HepG2 (cell line): ENCODE results near the gene GOT1. TPM values are rescaled to one million over a fixed set of nuclear protein-coding genes. Genes with fewer than 3 reads are reported as not detected.
A peak's percentile ranks its signal among the peaks of the same experiment; 100 is the strongest.

Experiments
- ATAC-seq: fragments of 200-7000 bp; cut with Tn5 transposase; 3 replicates; pipeline ENCODE4 v1.9.1; 2020; ENCODE audit warnings: mild to moderate bottlenecking, moderate library complexity
- BruUV-seq: library from RNA; stranded (reverse); fragments of 400-500 nt; replicated peaks from 2 replicates; lab custom pipeline; 2021; lab: Mats Ljungman, UMichigan
- CTCF ChIA-PET: fragments of 300-600 bp; formaldehyde crosslinking; extraction: SDS; loops from one replicate; lab custom pipeline; 2021; ENCODE audit warnings: low total read pairs, inconsistent platforms, low intra/inter-chr PET ratio; lab: Yijun Ruan, JAX
- POLR2A ChIA-PET: fragments of 350-600 bp; sonication (Branson Sonifier 250); formaldehyde crosslinking; loops from one replicate; lab custom pipeline; 2020; ENCODE audit warnings: antibody characterized with exemption, inconsistent platforms; lab: Yijun Ruan, JAX
- DNase-seq: peaks from one replicate; pipeline ENCODE4 v3.0.0-alpha.2; 2015; ENCODE audit warnings: low spot score
- FAIRE-seq: peaks from 3 replicates; lab custom pipeline; 2011; peaks lifted over from hg19 to GRCh38; lab: Jason Lieb, UNC
- H2AFZ ChIP-seq: one replicate; pipeline ENCODE4 v1.6.1; 2011; ENCODE audit warnings: low read length, inconsistent platforms
- H3K27ac ChIP-seq: fragments of 300-600 bp; 3 replicates; pipeline ENCODE4 v1.8.0; 2011; ENCODE audit warnings: mixed run types, mild to moderate bottlenecking, mixed read lengths, low read length, inconsistent platforms; ENCODE audit not compliant: insufficient read depth; ENCODE audit errors: extremely low read length
- H3K27me3 ChIP-seq, 2 experiments: fragments of 200-600 bp in 1 of 2; 2 replicates in 1 of 2; 3 replicates in 1 of 2; pipeline versions ENCODE4 v1.6.0 to v1.8.0; 2011; ENCODE audit warnings: low read length in 2 of 2, mild to moderate bottlenecking in 2 of 2, moderate library complexity in 2 of 2, inconsistent platforms in 1 of 2; ENCODE audit not compliant: insufficient read depth in 2 of 2, control insufficient read depth in 1 of 2
- H3K36me3 ChIP-seq, 2 experiments: fragments of 200-600 bp in 1 of 2; replicated peaks in 1 of 2; 2 replicates in 1 of 2; 3 replicates in 1 of 2; pipeline versions ENCODE4 v1.5.1 to v1.8.0; 2011; ENCODE audit warnings: low read length in 2 of 2, inconsistent platforms in 1 of 2; ENCODE audit not compliant: insufficient read depth in 2 of 2, control insufficient read depth in 1 of 2
- H3K4me1 ChIP-seq: 2 replicates; pipeline ENCODE4 v1.5.1; 2012; ENCODE audit warnings: low read length, inconsistent platforms; ENCODE audit not compliant: insufficient read depth
- H3K4me2 ChIP-seq: 2 replicates; pipeline ENCODE4 v1.6.0; 2011; ENCODE audit warnings: low read depth, low read length, inconsistent platforms
- H3K4me3 ChIP-seq, 3 experiments: fragments of 200-600 bp in 1 of 3; sonication (generic), shearing (Covaris generic) in 1 of 3; replicated peaks in 1 of 3; 2 replicates each; pipeline ENCODE4 v1.5.1; 2011 to 2016; ENCODE audit warnings: low read length in 3 of 3, inconsistent platforms in 2 of 3, low read depth in 2 of 3, mild to moderate bottlenecking in 2 of 3, control low read depth in 1 of 3, mixed read lengths in 1 of 3; ENCODE audit not compliant: insufficient read depth in 1 of 3
- H3K79me2 ChIP-seq: one replicate; pipeline ENCODE4 v1.6.1; 2011; ENCODE audit warnings: low read length, inconsistent platforms; ENCODE audit not compliant: insufficient read depth
- H3K9ac ChIP-seq: 2 replicates; pipeline ENCODE4 v1.6.0; 2011; ENCODE audit warnings: mild to moderate bottlenecking, low read depth, low read length, inconsistent platforms; ENCODE audit not compliant: insufficient read depth
- H3K9me3 ChIP-seq: 2 replicates; pipeline ENCODE4 v1.5.1; 2012; ENCODE audit warnings: mild to moderate bottlenecking, low read length
- H4K20me1 ChIP-seq: 2 replicates; pipeline ENCODE4 v1.6.0; 2011; ENCODE audit warnings: inconsistent platforms, mild to moderate bottlenecking, low read length, moderate library complexity; ENCODE audit not compliant: insufficient read depth
- ARNT ChIP-seq: fragments of 450-650 bp; IDR thresholded peaks from 2 replicates; pipeline ENCODE4 v1.6.1; 2017
- GATAD1 ChIP-seq: IDR thresholded peaks from 2 replicates; pipeline ENCODE4 v1.6.1; 2016; ENCODE audit warnings: missing genetic modification reagents, missing compliant biosample characterization
- PCBP1 ChIP-seq: fragments of 200-400 bp; formaldehyde crosslinking; IDR thresholded peaks from 2 replicates; pipeline ENCODE4 v1.6.1; 2017; ENCODE audit warnings: mild to moderate bottlenecking, low read depth, low read length, borderline replicate concordance
- RFX3 ChIP-seq: IDR thresholded peaks from 2 replicates; pipeline ENCODE4 v1.6.1; 2016; ENCODE audit warnings: missing biosample characterization, missing genetic modification reagents
- RNF219 ChIP-seq: sonication (generic); formaldehyde crosslinking; IDR thresholded peaks from 2 replicates; pipeline ENCODE4 v1.5.0; 2020; ENCODE audit warnings: mild to moderate bottlenecking, missing genetic modification reagents
- SOX6 ChIP-seq, 2 experiments: fragments of 450-650 bp in 1 of 2; sonication (generic) in 1 of 2; formaldehyde crosslinking in 1 of 2; IDR thresholded peaks; 2 replicates each; pipeline versions ENCODE4 v1.4.0 to v1.6.1; 2017 to 2020; ENCODE audit warnings: antibody characterized with exemption in 1 of 2, mild to moderate bottlenecking in 1 of 2, missing genetic modification reagents in 1 of 2
- TBL1XR1 ChIP-seq: fragments of 150-350 bp; IDR thresholded peaks from 2 replicates; pipeline ENCODE4 v1.6.1; 2014; ENCODE audit warnings: borderline replicate concordance, low read length; ENCODE audit not compliant: partially characterized antibody
- TBX2 ChIP-seq: sonication (generic); formaldehyde crosslinking; IDR thresholded peaks from 2 replicates; pipeline ENCODE4 v1.5.0; 2020; ENCODE audit warnings: missing genetic modification reagents, mild to moderate bottlenecking, borderline replicate concordance
- YEATS4 ChIP-seq: sonication (generic); formaldehyde crosslinking; IDR thresholded peaks from 2 replicates; pipeline ENCODE4 v1.4.0; 2020; ENCODE audit warnings: missing genetic modification reagents, borderline replicate concordance
- ZNF234 ChIP-seq: sonication (generic); formaldehyde crosslinking; conservative IDR thresholded peaks from 2 replicates; pipeline ENCODE4 v1.5.1; 2020; ENCODE audit warnings: mild to moderate bottlenecking, missing genetic modification reagents
- ZNF329 ChIP-seq: sonication (generic); formaldehyde crosslinking; IDR thresholded peaks from 2 replicates; pipeline ENCODE4 v1.9.0; 2021; ENCODE audit warnings: low read depth, mild to moderate bottlenecking, missing genetic modification reagents
- ZNF720 ChIP-seq: sonication (generic); formaldehyde crosslinking; IDR thresholded peaks from 2 replicates; pipeline ENCODE4 v1.4.0; 2020; ENCODE audit warnings: missing genetic modification reagents
- WGBS: methylation state at CpG from one replicate; pipeline ENCODE4 v1.1.6; 2017; ENCODE audit warnings: low lambda C conversion rate; 5-methylcytosine and 5-hydroxymethylcytosine counted together
- in situ Hi-C: cut with HindIII; loops from 2 replicates; pipeline ENCODE4 v1.10.0; 2017; ENCODE audit warnings: low pct_unique_long_range_greater_than_20kb; ENCODE audit not compliant: extremely low pct_ligation_motif_present
- intact Hi-C: fragments of 100-400 bp; cut with micrococcal nuclease; formaldehyde crosslinking; loops from one replicate; pipeline ENCODE4 v1.10.0; 2022; ENCODE audit not compliant: unreplicated experiment
- polyA plus RNA-seq, 8 experiments: library from polyadenylated mRNA; depleted of rRNA in 3 of 8; stranded (reverse) in 7 of 8; unstranded in 1 of 8; fragments of >200 nt; fragmentation: Illumina TruSeq in 4 of 8; extraction: Trizol in 4 of 8; gene quantifications; 2 replicates each; pipeline versions ENCODE4 v1.2.1 to v1.2.3, GENCODE V29; 2011 to 2016; ENCODE audit warnings: low read depth in 4 of 8, missing spikeins in 1 of 8, mixed read lengths in 1 of 8; ENCODE audit not compliant: insufficient read depth in 1 of 8
- total RNA-seq, 5 experiments: library from RNA; depleted of rRNA; stranded (reverse); fragments of >200 nt; fragmentation: Illumina TruSeq; extraction: Trizol; gene quantifications; 2 replicates each; pipeline ENCODE4 v1.2.3, GENCODE V29; 2016; ENCODE audit warnings: low read depth in 1 of 5
- TF ChIP-seq, protein P1 (sequence below): IDR thresholded peaks from 2 replicates; pipeline ENCODE4 v1.6.1; 2016; ENCODE audit warnings: missing biosample characterization, missing genetic modification reagents, low read depth
- TF ChIP-seq, protein P2 (sequence below): sonication (generic); formaldehyde crosslinking; IDR thresholded peaks from 2 replicates; pipeline ENCODE4 v1.4.0; 2020; ENCODE audit warnings: mild to moderate bottlenecking, missing genetic modification reagents
- TF ChIP-seq, protein P3 (sequence below): sonication (generic); formaldehyde crosslinking; conservative IDR thresholded peaks from 2 replicates; pipeline ENCODE4 v1.4.0; 2020; ENCODE audit warnings: missing genetic modification reagents

GOT1 gene
- total and polyA plus RNA-seq, 2 of the 13 experiments (the other 11 are each of a cell fraction or from before 2014, with no cell fraction given) = 81.2 to 102 TPM

DNA sequence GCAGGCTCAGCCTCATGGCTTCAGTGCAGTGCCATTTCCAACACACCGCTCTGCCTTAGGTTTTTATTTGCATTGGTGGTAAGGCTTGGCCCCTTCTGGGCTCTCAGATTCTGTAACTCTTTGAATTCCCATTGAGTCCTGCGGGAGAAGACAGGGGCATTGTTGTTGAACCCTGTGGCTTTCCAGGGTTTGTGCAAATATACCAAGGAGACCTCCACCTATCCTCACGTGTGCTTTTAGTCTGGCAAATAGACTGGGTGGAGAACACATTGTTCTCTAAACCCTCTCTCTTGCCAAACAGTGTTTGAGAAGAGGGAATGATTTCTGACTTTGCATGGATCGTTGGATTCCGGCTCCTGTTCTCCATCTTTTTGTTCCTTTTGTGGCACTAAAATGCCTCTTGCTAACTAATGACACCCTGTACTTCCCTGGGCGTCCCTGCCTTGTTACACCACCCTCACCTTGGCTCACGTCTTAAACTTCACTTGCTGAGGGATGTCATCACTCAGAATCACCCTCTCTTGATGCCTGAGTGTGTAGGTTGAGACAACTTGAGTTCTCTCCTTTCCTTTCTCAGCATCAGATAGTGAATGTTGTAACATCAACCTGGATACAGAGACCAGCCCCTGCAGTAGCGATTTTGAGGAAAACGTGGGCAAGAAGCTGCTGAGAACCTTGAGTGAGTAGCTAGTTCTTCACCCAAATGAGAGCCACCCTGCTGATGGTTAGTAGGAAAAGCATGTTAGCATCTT lies 40.5 kb downstream of the GOT1 start:
- POLR2A ChIA-PET = no interaction called here
- H2AFZ ChIP-seq = no peak overlapping the region
- FAIRE-seq (peak; percentile 97), DNase-seq (peak; percentile 94), ATAC-seq (peak; percentile 70)
- peak overlapping the region; percentile 20 for H3K27ac ChIP-seq
- H3K9ac ChIP-seq = no peak overlapping the region
- WGBS = 25% methylated on average over 9 of the region's 9 CpGs
- in situ Hi-C loops = loop anchor here (5.0 kb wide), 3 partner anchors 42 to 222 kb away; partner anchors contain the start of gene GOT1
- CTCF ChIA-PET = no interaction called here
- no peaks in the 10 kb centered on the region for H3K9me3 ChIP-seq
- no peaks in the 10 kb centered on the region for H3K79me2 ChIP-seq
- no TSS peak for BruUV-seq
- H3K4me3 ChIP-seq = no peak overlapping the region
- H3K36me3 ChIP-seq = no peaks in the 10 kb centered on the region; a peak in 1 of 5 replicates
- H3K4me2 ChIP-seq = peak overlapping the region; percentile 44
- peaks cover 54% of the 10 kb centered on the region for H3K4me1 ChIP-seq
- intact Hi-C loops = loop anchor here (5.0 kb wide), 1 partner anchor 58 kb away; no protein-coding TSS in a partner anchor
- H4K20me1 ChIP-seq = no peaks in the 10 kb centered on the region
- peaks cover 0 to 7% of the 10 kb centered on the region in 2 experiments; a peak in 1 of 5 replicates for H3K27me3 ChIP-seq
- TF ChIP-seq YEATS4 (CRISPR knock-in tag) (no peak), TBX2 (CRISPR knock-in tag) (no peak), ZNF234 (CRISPR knock-in tag) (no peak), GATAD1 (0 out of 2 replicates have a peak, but pooled peaks have one; percentile 26), RNF219 (no peak), PCBP1 (no peak), TBL1XR1 (no peak), ZNF329 (CRISPR knock-in tag) (no peak), RFX3 (CRISPR knock-in tag) (no peak), SOX6 (IDR thresholded peaks at IDR 0.05) (no peak), SOX6 (CRISPR knock-in tag; IDR thresholded peaks at IDR 0.05) (peak; percentile 97), ARNT (no peak), ZNF720 (no peak)
- TF ChIP-seq, protein P1, sequence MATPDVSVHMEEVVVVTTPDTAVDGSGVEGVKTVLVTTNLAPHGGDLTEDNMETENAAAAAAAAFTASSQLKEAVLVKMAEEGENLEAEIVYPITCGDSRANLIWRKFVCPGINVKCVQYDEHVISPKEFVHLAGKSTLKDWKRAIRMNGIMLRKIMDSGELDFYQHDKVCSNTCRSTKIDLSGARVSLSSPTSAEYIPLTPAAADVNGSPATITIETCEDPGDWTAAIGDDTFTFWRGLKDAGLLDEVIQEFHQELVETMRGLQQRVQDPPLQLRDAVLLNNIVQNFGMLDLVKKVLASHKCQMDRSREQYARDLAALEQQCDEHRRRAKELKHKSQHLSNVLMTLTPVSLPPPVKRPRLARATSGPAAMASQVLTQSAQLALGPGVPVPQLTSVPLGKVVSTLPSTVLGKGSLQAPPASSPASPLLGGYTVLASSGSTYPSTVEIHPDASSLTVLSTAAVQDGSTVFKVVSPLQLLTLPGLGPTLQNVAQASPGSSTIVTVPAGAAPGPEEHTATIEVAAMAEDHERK (CRISPR knock-in tag) = no peak
- TF ChIP-seq, protein P2, sequence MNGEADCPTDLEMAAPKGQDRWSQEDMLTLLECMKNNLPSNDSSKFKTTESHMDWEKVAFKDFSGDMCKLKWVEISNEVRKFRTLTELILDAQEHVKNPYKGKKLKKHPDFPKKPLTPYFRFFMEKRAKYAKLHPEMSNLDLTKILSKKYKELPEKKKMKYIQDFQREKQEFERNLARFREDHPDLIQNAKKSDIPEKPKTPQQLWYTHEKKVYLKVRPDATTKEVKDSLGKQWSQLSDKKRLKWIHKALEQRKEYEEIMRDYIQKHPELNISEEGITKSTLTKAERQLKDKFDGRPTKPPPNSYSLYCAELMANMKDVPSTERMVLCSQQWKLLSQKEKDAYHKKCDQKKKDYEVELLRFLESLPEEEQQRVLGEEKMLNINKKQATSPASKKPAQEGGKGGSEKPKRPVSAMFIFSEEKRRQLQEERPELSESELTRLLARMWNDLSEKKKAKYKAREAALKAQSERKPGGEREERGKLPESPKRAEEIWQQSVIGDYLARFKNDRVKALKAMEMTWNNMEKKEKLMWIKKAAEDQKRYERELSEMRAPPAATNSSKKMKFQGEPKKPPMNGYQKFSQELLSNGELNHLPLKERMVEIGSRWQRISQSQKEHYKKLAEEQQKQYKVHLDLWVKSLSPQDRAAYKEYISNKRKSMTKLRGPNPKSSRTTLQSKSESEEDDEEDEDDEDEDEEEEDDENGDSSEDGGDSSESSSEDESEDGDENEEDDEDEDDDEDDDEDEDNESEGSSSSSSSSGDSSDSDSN (CRISPR knock-in tag) = no peak
- TF ChIP-seq, protein P3, sequence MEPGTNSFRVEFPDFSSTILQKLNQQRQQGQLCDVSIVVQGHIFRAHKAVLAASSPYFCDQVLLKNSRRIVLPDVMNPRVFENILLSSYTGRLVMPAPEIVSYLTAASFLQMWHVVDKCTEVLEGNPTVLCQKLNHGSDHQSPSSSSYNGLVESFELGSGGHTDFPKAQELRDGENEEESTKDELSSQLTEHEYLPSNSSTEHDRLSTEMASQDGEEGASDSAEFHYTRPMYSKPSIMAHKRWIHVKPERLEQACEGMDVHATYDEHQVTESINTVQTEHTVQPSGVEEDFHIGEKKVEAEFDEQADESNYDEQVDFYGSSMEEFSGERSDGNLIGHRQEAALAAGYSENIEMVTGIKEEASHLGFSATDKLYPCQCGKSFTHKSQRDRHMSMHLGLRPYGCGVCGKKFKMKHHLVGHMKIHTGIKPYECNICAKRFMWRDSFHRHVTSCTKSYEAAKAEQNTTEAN (CRISPR knock-in tag) = no peak
